H1 (cell line): ENCODE results near the gene SIX3. TPM values are rescaled to one million over a fixed set of nuclear protein-coding genes. Genes with fewer than 3 reads are reported as not detected.

Source experiments
- CTCF ChIA-PET: fragments of 300-600 bp; sonication (Branson Sonifier 250); formaldehyde crosslinking; loops from one replicate; lab custom pipeline; 2021; ENCODE audit not compliant: partially characterized antibody; lab: Charles Lee
- POLR2A ChIA-PET: fragments of 300-600 bp; sonication (Branson Sonifier 250); formaldehyde crosslinking; loops from one replicate; lab custom pipeline; 2021; ENCODE audit warnings: inconsistent platforms; ENCODE audit not compliant: partially characterized antibody; lab: Charles Lee
- DNase-seq, 2 experiments: peaks; one replicate each; pipeline versions ENCODE4 v3.0.0 to v3.0.0-alpha.2; 2010 to 2022; ENCODE audit warnings: low spot score in 2 of 2, low read depth in 1 of 2, mixed read lengths in 1 of 2
- FAIRE-seq: peaks from 2 replicates; lab custom pipeline; 2011; peaks lifted over from hg19 to GRCh38; lab: Jason Lieb, UNC
- H2AFZ ChIP-seq: 2 replicates; pipeline ENCODE4 v1.8.1; 2012; ENCODE audit warnings: low read length, inconsistent platforms
- H2AK5ac ChIP-seq: 2 replicates; pipeline ENCODE4 v1.6.1; 2013; ENCODE audit warnings: low read depth, low read length
- H2BK120ac ChIP-seq: replicated peaks from 2 replicates; pipeline ENCODE3; 2013; ENCODE audit warnings: low read depth, low read length, inconsistent platforms
- H2BK12ac ChIP-seq: 2 replicates; pipeline ENCODE4 v1.6.1; 2013; ENCODE audit warnings: low read depth, low read length
- H2BK15ac ChIP-seq: 2 replicates; pipeline ENCODE4 v1.6.1; 2013; ENCODE audit warnings: low read length
- H2BK20ac ChIP-seq: 2 replicates; pipeline ENCODE4 v1.6.1; 2013; ENCODE audit warnings: low read length
- H2BK5ac ChIP-seq: 2 replicates; pipeline ENCODE4 v1.6.1; 2013; ENCODE audit warnings: low read depth, low read length
- H3K14ac ChIP-seq: 2 replicates; pipeline ENCODE4 v1.6.1; 2013; ENCODE audit warnings: inconsistent platforms; ENCODE audit not compliant: insufficient read length
- H3K18ac ChIP-seq: 2 replicates; pipeline ENCODE4 v1.6.1; 2013; ENCODE audit warnings: low read length; ENCODE audit errors: extremely low read depth
- H3K23ac ChIP-seq: 2 replicates; pipeline ENCODE4 v1.6.1; 2013; ENCODE audit warnings: inconsistent platforms; ENCODE audit not compliant: insufficient read length
- H3K23me2 ChIP-seq: 2 replicates; pipeline ENCODE4 v1.6.1; 2013; ENCODE audit warnings: low read depth, low read length
- H3K27ac ChIP-seq: 2 replicates; pipeline ENCODE4 v1.6.1; 2011; ENCODE audit warnings: low read depth, low read length, inconsistent platforms
- H3K27me3 ChIP-seq, 4 experiments: replicated peaks in 1 of 4; 1 replicate in 1 of 4; 2 replicates in 3 of 4; pipeline versions ENCODE4 v1.6.1 to v1.8.1; 2011 to 2013; ENCODE audit warnings: low read length in 3 of 4, mild to moderate bottlenecking in 3 of 4, inconsistent platforms in 2 of 4, mixed read lengths in 2 of 4, moderate library complexity in 1 of 4; ENCODE audit not compliant: control insufficient read depth in 3 of 4, insufficient read depth in 3 of 4; ENCODE audit errors: extremely low read depth in 1 of 4
- H3K36me3 ChIP-seq, 4 experiments: 2 replicates each; pipeline versions ENCODE4 v1.6.1 to v1.8.1; 2011 to 2013; ENCODE audit warnings: mild to moderate bottlenecking in 4 of 4, low read length in 3 of 4, moderate library complexity in 2 of 4, control low read depth in 1 of 4, inconsistent platforms in 1 of 4; ENCODE audit not compliant: insufficient read depth in 4 of 4, control insufficient read depth in 2 of 4
- H3K4ac ChIP-seq: replicated peaks from 2 replicates; pipeline ENCODE3; 2013; ENCODE audit warnings: low read length, low read depth, mixed read lengths, inconsistent platforms; ENCODE audit not compliant: insufficient read length
- H3K4me1 ChIP-seq, 4 experiments: replicated peaks in 1 of 4; 1 replicate in 1 of 4; 2 replicates in 3 of 4; pipeline versions ENCODE4 v1.6.1 to v1.8.1; 2011 to 2013; ENCODE audit warnings: low read length in 3 of 4, inconsistent platforms in 2 of 4, mixed read lengths in 1 of 4; ENCODE audit not compliant: insufficient read depth in 4 of 4, control insufficient read depth in 3 of 4
- H3K4me2 ChIP-seq, 2 experiments: 2 replicates each; pipeline versions ENCODE4 v1.6.1 to v1.8.1; 2011 to 2013; ENCODE audit warnings: low read depth in 2 of 2, low read length in 2 of 2, control low read depth in 1 of 2, inconsistent platforms in 1 of 2, mild to moderate bottlenecking in 1 of 2; ENCODE audit not compliant: insufficient read depth in 1 of 2
- H3K4me3 ChIP-seq, 4 experiments: fragments of 200-600, 300-600 bp in 1 of 4; sonication (generic), shearing (Covaris generic), sonication (Bioruptor Twin) in 1 of 4; 2 replicates each; pipeline versions ENCODE4 v1.5.1 to v1.8.1; 2011 to 2016; ENCODE audit warnings: low read length in 4 of 4, low read depth in 3 of 4, control low read depth in 2 of 4, inconsistent platforms in 2 of 4, mild to moderate bottlenecking in 2 of 4, mixed read lengths in 1 of 4, moderate library complexity in 1 of 4; ENCODE audit not compliant: insufficient read depth in 2 of 4; ENCODE audit errors: extremely low read depth in 1 of 4
- H3K56ac ChIP-seq: replicated peaks from 2 replicates; pipeline ENCODE3; 2013; ENCODE audit warnings: low read depth, mild to moderate bottlenecking, mixed read lengths, low read length, inconsistent platforms; ENCODE audit not compliant: insufficient read length
- H3K79me1 ChIP-seq: 2 replicates; pipeline ENCODE4 v1.6.1; 2013; ENCODE audit warnings: low read depth, low read length, control low read depth
- H3K79me2 ChIP-seq, 2 experiments: 2 replicates each; pipeline versions ENCODE4 v1.6.1 to v1.8.1; 2012 to 2013; ENCODE audit warnings: low read length in 2 of 2, mild to moderate bottlenecking in 2 of 2, inconsistent platforms in 1 of 2; ENCODE audit not compliant: insufficient read depth in 2 of 2, control insufficient read depth in 1 of 2
- H3K9ac ChIP-seq, 4 experiments: replicated peaks in 1 of 4; 1 replicate in 1 of 4; 2 replicates in 3 of 4; pipeline versions ENCODE4 v1.6.1 to v1.8.1; 2011 to 2013; ENCODE audit warnings: low read depth in 3 of 4, low read length in 3 of 4, control low read depth in 2 of 4, mild to moderate bottlenecking in 2 of 4, moderate library complexity in 2 of 4, inconsistent platforms in 1 of 4; ENCODE audit errors: extremely low read depth in 1 of 4
- H3K9me3 ChIP-seq, 2 experiments: 2 replicates each; pipeline versions ENCODE4 v1.6.1 to v1.8.1; 2012 to 2013; ENCODE audit warnings: mild to moderate bottlenecking in 2 of 2, moderate library complexity in 2 of 2, control low read depth in 1 of 2, inconsistent platforms in 1 of 2, low read depth in 1 of 2, low read length in 1 of 2, mixed read lengths in 1 of 2; ENCODE audit not compliant: insufficient read depth in 2 of 2
- H4K20me1 ChIP-seq, 2 experiments: replicated peaks in 1 of 2; 2 replicates each; pipeline versions ENCODE3 to v1.8.1; 2011 to 2013; ENCODE audit warnings: inconsistent platforms in 2 of 2, low read length in 2 of 2, mild to moderate bottlenecking in 1 of 2; ENCODE audit not compliant: insufficient read depth in 2 of 2, control insufficient read depth in 1 of 2
- H4K5ac ChIP-seq: 2 replicates; pipeline ENCODE4 v1.6.1; 2013; ENCODE audit warnings: low read length, low read depth, mixed read lengths, inconsistent platforms; ENCODE audit not compliant: insufficient read length
- H4K8ac ChIP-seq: 2 replicates; pipeline ENCODE4 v1.8.0; 2013; ENCODE audit warnings: mild to moderate bottlenecking, moderate library complexity, low read length, inconsistent platforms; ENCODE audit not compliant: insufficient read depth; ENCODE audit errors: extremely low read depth
- H4K91ac ChIP-seq: replicated peaks from 2 replicates; pipeline ENCODE3; 2013; ENCODE audit warnings: low read length, mixed read lengths, inconsistent platforms; ENCODE audit not compliant: insufficient read length
- CBX8 ChIP-seq: fragments of 300-800, 300-1000 bp; sonication (generic); IDR thresholded peaks from 2 replicates; pipeline ENCODE4 v1.7.1; 2016; ENCODE audit warnings: low read depth, low read length, borderline replicate concordance
- EP300 ChIP-seq, 2 experiments: IDR thresholded peaks; 1 replicate in 1 of 2; 2 replicates in 1 of 2; pipeline ENCODE4 v1.6.1; 2011 to 2012; ENCODE audit warnings: low read depth in 2 of 2, low read length in 2 of 2, mild to moderate bottlenecking in 2 of 2, borderline replicate concordance in 1 of 2, inconsistent platforms in 1 of 2, moderate library complexity in 1 of 2
- EZH2 ChIP-seq: fragments of 200-600 bp; sonication (generic); IDR thresholded peaks from 2 replicates; pipeline ENCODE4 v1.7.1; 2012; ENCODE audit warnings: low read depth, mild to moderate bottlenecking, moderate library complexity, low read length, inconsistent platforms; ENCODE audit not compliant: severe bottlenecking
- KDM1A ChIP-seq: fragments of 200-600, 300-600 bp; sonication (generic); IDR thresholded peaks from 2 replicates; pipeline ENCODE4 v1.7.1; 2016; ENCODE audit warnings: mild to moderate bottlenecking, low read length, borderline replicate concordance
- KDM4A ChIP-seq: IDR thresholded peaks from one replicate; pipeline ENCODE4 v1.7.1; 2012; ENCODE audit warnings: low read depth, mild to moderate bottlenecking, moderate library complexity, low read length, inconsistent platforms; ENCODE audit not compliant: severe bottlenecking
- RNF2 ChIP-seq: fragments of 200-900, 300-1000 bp; sonication (generic); IDR thresholded peaks from 2 replicates; pipeline ENCODE4 v1.7.1; 2016; ENCODE audit warnings: borderline replicate concordance, low read depth, mild to moderate bottlenecking, antibody characterized with exemption, low read length; ENCODE audit not compliant: poor library complexity, severe bottlenecking; ENCODE audit errors: missing control alignments
- SP1 ChIP-seq: IDR thresholded peaks from 2 replicates; pipeline ENCODE4 v1.6.1; 2011; ENCODE audit warnings: low read depth, low read length
- SUZ12 ChIP-seq: fragments of 200-600 bp; sonication (generic); IDR thresholded peaks from 2 replicates; pipeline ENCODE4 v1.6.1; 2012; ENCODE audit warnings: mild to moderate bottlenecking, inconsistent platforms, low read length, moderate library complexity, mixed read lengths
- TAF1 ChIP-seq: IDR thresholded peaks from 2 replicates; pipeline ENCODE4 v1.6.1; 2011; ENCODE audit warnings: mild to moderate bottlenecking, low read depth, low read length
- WGBS, 2 experiments: shearing (Covaris generic) in 1 of 2; methylation state at CpG; one replicate each; pipeline versions ENCODE4 v1.1.6 to v1.1.7; 2013 to 2015; ENCODE audit warnings: low lambda C conversion rate in 2 of 2, mixed read lengths in 2 of 2, inconsistent platforms in 1 of 2, low coverage in 1 of 2, missing lambda C conversion rate in 1 of 2; ENCODE audit not compliant: insufficient replicate concordance in 2 of 2, insufficient coverage in 1 of 2, insufficient read length in 1 of 2; ENCODE audit errors: extremely low coverage in 1 of 2, missing lambda C conversion rate in 1 of 2; 5-methylcytosine and 5-hydroxymethylcytosine counted together
- polyA plus RNA-seq, 7 experiments: library from polyadenylated mRNA; depleted of rRNA in 3 of 7; stranded (reverse) in 5 of 7; unstranded in 2 of 7; fragments of >200 nt in 5 of 7; fragments of 200-250 nt in 2 of 7; gene quantifications; 1 replicate in 5 of 7; 2 replicates in 1 of 7; 4 replicates in 1 of 7; pipeline versions ENCODE4 v1.2.1 to v1.2.3, GENCODE V29; 2011 to 2013; ENCODE audit warnings: missing spikeins in 2 of 7, mixed read lengths in 2 of 7
- total RNA-seq: library from RNA; stranded (reverse); fragmentation: NEBNext Ultra II Directional; extraction: Animal tissue kit (Norgen Biotek cat#: 25700); gene quantifications from 2 replicates; pipeline ENCODE4 v1.2.1, GENCODE V29; 2021

SIX3 gene
- total and polyA plus RNA-seq, 2 of the 8 experiments (the other 6 are each of a cell fraction or from before 2014, with no cell fraction given) = 0.02 to 0.19 TPM

DNA sequence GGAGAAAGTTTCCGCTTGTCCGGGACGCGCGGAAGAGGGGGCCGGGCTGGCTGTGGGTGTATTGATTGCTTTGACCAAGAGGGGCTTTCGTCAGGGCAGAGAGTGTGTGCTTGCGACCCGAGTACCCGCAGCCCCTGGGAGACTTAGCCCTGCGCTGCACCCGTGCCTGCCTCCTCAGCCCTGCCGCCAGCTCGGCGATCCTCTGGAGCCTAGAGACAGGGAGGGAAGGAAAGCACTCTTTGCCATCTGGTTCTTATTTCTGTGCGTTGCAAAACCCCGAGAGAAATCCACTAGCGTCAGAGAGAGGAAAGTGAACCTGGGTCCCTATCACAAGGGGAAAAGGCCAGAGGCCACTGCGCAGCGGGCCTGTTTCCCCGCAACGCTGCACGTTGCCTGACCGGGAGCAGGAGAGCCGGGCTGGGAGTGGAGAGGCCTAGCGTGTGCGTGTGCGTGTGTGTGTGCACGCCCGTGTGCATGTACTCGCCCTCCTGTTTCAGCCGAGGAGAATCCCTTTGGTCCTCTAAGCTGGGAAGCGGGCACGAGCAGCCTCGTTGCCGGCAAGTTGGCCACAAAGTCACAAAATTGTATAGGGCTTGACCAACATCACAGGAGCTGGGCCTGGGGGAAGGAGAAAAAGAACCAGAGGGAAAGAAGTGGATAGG, 1.7 kb downstream of the SIX3 start:
- peak overlapping the region; percentile 44 for H2BK120ac ChIP-seq
- H3K9ac ChIP-seq = peak overlapping the region in 1 of 4 experiments; percentile 28; a peak in 2 of 7 replicates
- H3K23ac ChIP-seq = no peak overlapping the region
- DNase-seq (no peak), FAIRE-seq (no peak)
- 3% methylated on average over 33 of the region's 36 CpGs; no CpG with 5 or more reads in 1 of the 2 experiments for WGBS, 2 experiments
- no peaks in the 10 kb centered on the region for H3K9me3 ChIP-seq
- H3K4me3 ChIP-seq = peak overlapping the region; percentile 39 to 58 (median 48); a peak in 6 of 8 replicates
- H3K18ac ChIP-seq = peak overlapping the region; percentile 87
- peak overlapping the region; percentile 52 for H3K14ac ChIP-seq
- H2BK12ac ChIP-seq = peak overlapping the region; percentile 94; the same call in 1 of the 2 replicates
- peaks cover 8% of the 10 kb centered on the region for H3K23me2 ChIP-seq
- peaks cover 6 to 64% (median 44%) of the 10 kb centered on the region in 4 experiments for H3K4me1 ChIP-seq
- no peaks in the 10 kb centered on the region for H3K79me1 ChIP-seq
- 0 out of 2 replicates have a peak overlapping the region, but pooled peaks have one; percentile 10 for H2BK15ac ChIP-seq
- no peak overlapping the region for H4K91ac ChIP-seq
- H4K8ac ChIP-seq = peak overlapping the region; percentile 51
- CTCF ChIA-PET = interaction anchor here (0.5 to 1.9 kb wide), 6 partner anchors 11 to 62 kb away, joined by 3 to 10 read pairs (median 4); no protein-coding TSS in a partner anchor
- H3K27ac ChIP-seq = no peak overlapping the region
- peaks cover 0 to 6% (median 0%) of the 10 kb centered on the region in 4 experiments; a peak in 2 of 8 replicates for H3K36me3 ChIP-seq
- H3K27me3 ChIP-seq = peaks cover 69 to 100% (median 92%) of the 10 kb centered on the region in 4 experiments
- peak overlapping the region; percentile 78 to 89 for H3K4me2 ChIP-seq
- H2BK5ac ChIP-seq = peak overlapping the region; percentile 27; the same call in 1 of the 2 replicates
- no peaks in the 10 kb centered on the region for H3K79me2 ChIP-seq
- H3K56ac ChIP-seq = no peak overlapping the region
- peak overlapping the region; percentile 55; the same call in 1 of the 2 replicates for H2BK20ac ChIP-seq
- no peak overlapping the region for H2AFZ ChIP-seq
- peak overlapping the region; percentile 91 for H3K4ac ChIP-seq
- POLR2A ChIA-PET = interaction anchor here (0.7 to 2.6 kb wide), 6 partner anchors 7 to 140 kb away, joined by 3 to 9 read pairs (median 3); partner anchors contain the start of gene SIX2
- H2AK5ac ChIP-seq = peak overlapping the region; percentile 88; the same call in 1 of the 2 replicates
- H4K5ac ChIP-seq = no peak overlapping the region
- H4K20me1 ChIP-seq = peaks cover 2 to 6% of the 10 kb centered on the region in 2 experiments
- peak; percentile 32 for TF ChIP-seq KDM4A
- TF ChIP-seq SUZ12 = peak; percentile 25
- no peak for TF ChIP-seq EP300 (IDR thresholded peaks at IDR 0.05; ENCODE audit: borderline replicate concordance in 1 of 2, low read depth in 2 of 2, low read length in 2 of 2)
- TF ChIP-seq CBX8 = peak; percentile 89; the same call in 1 of the 2 replicates
- TF ChIP-seq SP1 = no peak
- no peak for TF ChIP-seq KDM1A
- no peak for TF ChIP-seq TAF1
- TF ChIP-seq RNF2 = peak; percentile 69
- peak; percentile 41 for TF ChIP-seq EZH2
